GM18858 (cell line): ENCODE measurements around the gene FSTL4.

Experiments used
- ATAC-seq: cut with Tn5 transposase; IDR thresholded peaks from one replicate; pipeline ENCODE4 v1.9.1; 2021; ENCODE audit not compliant: unreplicated experiment

Gene FSTL4

DNA sequence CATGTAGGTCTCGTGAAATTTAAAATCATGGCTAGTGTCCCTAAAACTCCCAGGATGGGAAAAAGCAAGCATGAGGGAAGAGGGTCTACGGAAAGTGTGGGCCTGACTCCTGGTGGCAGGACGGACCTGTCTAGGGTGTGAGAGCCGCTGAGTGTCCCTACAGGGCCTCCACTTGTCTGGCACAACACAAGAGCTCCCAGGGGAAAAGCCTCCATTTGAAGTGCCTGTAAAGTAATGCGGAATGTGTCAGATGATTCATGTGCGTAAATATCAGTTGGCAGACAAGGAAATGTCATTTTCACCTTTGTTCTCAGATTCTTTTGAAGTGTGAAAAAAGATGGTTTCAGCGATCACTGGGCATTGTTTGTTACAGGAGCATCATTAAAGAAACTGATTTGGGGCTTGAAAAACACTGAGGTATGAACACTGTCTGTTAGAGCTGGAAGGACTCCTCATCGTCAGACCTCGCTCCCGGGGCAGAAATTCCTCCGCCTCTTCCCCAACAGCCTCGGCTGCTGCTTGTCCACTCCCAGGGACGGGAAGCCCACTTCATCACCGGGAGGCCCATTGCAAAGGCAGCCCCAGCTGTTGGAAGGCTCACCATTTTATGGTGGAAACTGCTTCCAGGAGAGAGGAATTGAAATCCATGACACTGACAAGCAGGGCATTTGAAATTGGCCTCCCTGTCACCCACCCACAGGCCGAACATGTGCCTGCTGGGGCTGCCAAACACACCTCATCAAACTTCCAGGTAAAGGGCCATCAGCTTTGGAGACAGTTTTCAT lies 240.8 kb downstream of the FSTL4 start:
- no peak for ATAC-seq

- ATAC-seq = no peak
Measured at GRCh38 chr5:133370904-133371303, 241.4 kb downstream of the FSTL4 start.

DNA sequence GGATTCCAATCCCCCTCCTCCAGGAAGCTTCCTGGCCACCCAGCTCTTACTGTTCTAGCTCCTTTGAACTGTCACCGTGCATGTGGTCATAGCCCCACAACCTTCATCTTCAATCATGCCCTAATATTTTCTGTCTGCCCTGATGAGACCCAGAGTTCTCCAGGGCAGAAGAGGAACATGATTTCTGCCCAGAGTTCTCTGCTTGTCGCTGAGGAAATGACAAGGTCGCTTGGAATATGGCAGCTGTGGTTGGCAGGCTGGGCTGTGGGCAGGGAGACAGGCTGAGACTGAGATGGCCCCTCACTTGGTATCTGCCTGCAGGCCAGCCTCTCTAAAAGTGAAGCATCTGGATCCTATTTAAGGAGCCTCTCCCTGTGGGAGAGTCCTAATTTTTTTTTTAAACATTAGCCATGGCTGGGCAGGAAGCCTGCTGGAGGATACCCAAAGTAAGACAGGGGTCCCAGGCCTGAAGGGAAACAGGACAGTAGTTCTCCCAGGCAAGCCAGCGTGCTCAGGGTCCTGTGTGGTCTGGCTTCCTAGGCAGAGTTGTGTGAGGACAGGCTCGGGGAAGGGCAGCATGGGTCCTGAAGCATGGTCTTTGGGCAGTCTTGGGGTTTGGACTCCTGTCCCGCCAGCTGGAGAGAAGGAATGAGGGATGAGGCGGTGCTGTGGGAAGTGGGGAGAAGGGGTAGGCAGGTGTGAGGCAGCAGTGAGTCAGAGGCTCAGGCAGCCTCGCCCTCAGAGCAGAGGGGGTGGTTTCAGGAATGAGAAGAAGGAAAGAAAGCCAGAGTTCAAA lies 242.1 kb downstream of the FSTL4 start:
- ATAC-seq = no peak

DNA sequence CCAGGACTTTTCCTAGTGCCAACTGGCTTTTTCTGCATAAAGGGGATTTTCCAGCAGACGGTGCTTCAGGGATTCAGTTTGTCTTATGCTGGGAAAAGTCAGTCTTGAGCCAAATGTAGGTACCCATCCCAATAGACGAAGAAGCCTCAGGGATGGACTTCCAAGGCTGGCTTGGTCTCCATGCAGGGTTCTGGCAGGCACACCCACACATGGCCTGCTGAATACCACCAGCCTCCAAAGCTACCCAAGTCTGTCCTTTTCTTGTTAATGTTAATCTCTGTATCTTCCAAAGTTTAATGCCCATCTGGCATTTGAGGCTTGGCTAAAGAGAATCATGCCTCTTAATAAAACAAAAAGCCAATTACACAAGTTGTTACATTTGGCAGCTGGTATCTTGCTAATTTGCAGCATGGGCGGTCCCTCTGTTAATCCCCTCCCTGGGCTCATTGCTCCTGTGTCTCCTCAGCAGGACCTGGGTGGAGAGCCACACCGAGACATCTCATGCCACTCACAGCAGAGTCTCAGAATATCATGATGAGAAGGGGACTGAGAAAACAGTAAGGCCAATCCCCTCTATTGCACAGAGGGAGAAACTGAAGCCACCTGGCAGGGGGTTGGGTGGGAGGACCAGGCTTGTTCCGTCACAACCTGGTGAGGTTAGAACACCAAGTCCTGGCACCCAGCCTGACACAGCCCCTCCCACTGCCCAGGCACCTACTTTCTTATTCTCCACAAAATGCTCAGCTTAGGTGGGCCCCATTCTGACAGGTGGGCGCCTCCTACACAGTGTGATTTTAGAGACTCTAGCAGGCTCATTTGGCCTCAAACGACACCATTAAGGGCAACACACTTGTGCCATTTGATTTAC lies 243.2 kb downstream of the FSTL4 start:
- ATAC-seq = no peak

GRCh38 chr5:133367984-133368383 lies 244.4 kb downstream of the FSTL4 start:
- no peak for ATAC-seq

- ATAC-seq = no peak
Measured at GRCh38 chr5:133367071-133367786, 245.1 kb downstream of the FSTL4 start.

DNA sequence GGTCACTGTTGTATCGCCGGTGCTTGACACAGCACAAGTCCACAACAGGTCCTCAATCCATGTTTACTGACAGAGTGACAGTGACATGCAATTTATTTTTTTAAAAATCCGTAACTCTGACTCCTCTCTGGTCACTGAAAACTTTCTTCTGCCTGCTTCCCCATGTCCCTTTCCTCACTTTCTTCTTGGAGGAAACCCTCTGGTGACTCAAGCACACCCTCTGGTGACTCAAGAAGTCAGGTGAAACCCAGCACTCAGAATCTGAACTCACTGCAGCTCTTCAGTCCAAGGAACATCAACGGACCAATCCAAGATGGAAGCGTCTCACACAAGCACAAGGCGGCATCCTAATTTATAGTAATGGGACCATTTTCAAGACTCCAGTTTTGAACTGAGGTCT lies 245.9 kb downstream of the FSTL4 start:
- no peak for ATAC-seq

GRCh38 chr5:133365738-133366137 lies 246.6 kb downstream of the FSTL4 start:
- ATAC-seq = no peak

DNA sequence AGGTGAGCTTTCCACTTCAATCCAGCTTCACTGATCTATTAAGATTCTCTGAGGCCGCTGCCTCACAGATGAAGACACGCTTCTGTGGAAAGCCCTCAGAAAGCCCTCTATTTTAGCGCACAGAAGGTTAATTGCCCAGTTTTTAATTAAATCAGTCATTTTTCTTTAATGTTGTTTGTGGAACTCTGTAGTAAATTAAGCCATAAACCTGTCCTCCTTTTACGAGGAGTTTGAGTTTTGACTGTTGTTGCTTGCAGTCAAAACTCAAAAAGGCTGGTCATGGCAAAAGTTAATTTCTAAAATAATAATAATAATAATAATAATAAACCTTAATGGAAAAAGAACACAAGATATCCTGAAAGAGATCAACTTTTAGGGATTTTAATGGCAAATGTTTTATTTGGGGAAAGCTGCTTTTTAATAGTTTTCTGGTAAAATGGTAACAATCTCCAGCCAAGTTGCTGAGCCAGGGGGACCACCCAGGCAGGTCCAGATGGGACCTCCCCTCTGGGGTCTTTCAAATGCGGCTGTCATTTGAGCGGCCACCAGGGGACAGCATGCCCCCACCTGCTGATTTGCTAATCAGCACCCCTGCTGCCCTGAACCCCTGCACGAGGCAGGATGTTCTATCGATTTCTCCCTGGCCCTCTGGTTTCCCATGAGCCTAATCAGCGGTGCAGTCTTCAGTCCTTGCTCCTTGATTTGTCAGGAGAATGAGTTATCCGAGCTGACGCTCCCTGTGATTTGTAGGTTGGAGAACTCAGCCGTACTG lies 247.2 kb downstream of the FSTL4 start:
- no peak for ATAC-seq

DNA sequence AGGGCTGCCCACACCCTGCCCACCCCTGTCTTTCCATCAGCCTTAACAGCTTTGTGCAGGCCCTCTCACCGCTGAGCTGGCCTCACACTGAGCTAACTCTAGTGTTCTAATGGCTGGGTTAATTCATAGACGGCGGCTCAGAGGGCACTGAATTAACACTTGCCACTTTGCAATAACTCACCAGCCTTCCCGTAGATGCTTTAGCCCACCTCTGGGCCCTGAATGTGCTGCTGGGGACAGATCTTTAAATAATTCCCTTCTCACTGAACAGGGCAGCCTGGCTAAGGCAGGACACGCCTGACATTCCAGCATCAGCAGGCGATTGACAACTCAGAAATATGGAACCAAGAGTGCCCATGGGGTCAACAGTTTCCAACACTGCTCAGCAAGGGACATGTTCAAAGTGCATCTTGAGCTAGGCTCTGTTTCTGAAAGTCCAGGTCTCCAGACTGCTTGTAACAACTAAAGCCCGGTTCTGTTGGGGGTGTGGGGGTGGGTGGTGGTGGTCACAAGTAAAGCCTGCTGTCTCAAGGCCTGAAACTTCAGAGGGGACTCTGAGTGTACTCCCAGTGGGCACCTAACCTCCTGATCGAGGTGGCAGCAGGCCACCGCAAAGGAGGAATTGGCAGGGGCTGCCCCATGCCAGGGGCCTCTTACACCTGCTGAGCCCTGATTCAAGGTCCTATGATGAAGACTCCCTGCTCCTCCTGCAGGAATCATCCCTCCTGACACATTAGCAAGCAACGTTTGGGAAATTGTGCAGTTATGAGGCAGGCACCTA lies 248.3 kb downstream of the FSTL4 start:
- ATAC-seq = no peak

DNA sequence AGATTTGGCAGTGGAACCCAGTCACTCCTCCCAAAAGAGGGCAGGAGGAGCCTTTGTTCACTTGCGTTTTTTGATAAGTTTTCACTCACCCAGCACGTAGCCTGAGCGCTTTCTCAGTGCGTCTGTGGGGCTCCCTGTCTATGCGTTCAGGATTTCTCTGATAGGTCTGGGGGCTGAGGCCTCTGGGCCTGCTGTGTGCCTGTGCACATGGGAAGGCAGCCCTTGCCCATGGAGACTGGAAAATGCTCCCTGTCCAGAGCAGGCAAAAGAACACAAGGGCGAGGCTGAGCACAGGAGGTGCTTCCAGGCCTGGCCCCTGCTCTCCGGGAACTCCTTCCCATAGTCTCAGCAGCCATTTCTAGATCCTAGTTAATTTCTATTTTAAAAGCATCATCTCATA lies 249.9 kb downstream of the FSTL4 start:
- ATAC-seq = no peak

GRCh38 chr5:133361922-133362321 lies 250.4 kb downstream of the FSTL4 start:
- ATAC-seq = no peak

DNA sequence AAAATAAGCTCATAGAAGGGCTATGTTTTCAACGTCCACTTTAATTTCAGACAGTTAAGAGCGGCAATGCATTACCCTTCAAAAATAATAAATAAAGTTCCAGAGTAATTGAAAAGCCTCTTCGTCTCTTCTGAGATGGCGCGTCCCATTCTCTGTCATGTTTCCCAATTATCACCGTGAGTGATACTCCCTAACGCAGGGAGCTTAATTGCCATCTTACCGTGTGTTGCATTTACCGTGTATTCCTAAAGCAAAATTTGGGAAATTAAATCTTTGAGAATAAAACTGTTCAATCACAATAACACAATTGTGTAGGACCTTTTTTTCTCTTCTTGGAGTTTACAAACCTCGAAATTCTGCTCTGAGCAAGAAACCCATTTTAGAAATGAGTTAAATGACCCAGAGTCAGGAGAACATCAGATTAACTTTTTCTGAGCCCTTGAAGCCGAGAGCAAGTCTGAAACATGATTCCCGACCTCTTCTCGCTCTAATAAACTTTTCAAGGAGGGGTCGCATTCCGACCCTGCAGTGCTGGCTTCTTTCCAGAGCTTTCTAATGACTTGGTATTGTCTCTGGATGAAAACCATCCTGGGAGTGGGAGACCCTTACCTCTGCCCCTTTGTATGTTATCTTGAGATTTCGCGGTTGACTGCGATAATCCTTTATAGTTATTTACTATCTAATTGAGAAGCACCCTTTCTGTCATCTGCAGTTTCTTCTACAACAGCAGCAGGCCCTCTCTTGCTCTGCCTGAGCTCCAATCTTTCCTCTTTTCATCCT lies 251.5 kb downstream of the FSTL4 start:
- no peak for ATAC-seq

- ATAC-seq = no peak
Measured at GRCh38 chr5:133359861-133360260, 252.5 kb downstream of the FSTL4 start.

DNA sequence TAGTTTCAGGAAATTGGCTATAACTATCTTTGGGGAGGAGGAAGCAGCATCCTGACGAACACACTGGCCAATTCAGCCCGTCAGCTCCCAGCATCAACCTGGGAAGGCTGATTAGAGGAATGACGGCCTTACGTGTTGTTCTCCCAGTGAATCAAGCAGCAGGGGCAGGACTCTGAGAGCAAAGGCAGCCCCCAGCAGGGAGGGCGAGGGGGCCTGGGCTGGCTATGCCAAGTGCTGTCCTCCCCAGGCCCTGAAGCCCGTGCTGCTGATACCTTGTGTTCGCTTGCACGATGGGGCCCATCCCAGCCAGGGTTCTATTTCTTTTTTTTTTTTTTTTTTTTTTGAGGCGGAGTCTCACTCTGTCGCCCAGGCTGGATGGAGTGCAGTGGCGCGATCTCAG lies 254.1 kb downstream of the FSTL4 start:
- ATAC-seq = no peak

GRCh38 chr5:133357758-133358157 lies 254.6 kb downstream of the FSTL4 start:
- no peak for ATAC-seq

DNA sequence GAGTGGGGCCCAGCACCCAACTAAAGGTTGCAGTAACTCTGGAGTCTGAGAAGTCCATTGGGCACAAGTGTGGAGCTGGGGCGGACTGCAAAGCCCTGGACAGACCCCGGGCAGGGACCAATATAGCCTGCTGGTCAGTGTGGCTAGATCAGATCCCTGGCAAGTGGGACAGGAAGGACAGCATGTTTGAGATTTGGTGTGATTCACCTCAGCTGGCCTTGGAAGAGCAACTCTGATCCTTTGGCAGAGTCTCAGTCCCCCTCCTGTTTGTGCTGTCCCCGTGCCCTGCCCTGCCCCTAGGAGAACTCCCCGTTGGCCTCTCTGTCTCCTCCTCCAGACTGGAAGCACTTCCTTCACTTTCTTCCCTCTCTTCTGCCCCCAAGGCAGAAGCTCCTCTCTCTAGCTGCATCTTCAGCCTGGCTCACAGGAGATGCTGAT lies 255.3 kb downstream of the FSTL4 start:
- ATAC-seq = no peak

- no peak for ATAC-seq
Measured at GRCh38 chr5:133356396-133356983, 255.9 kb downstream of the FSTL4 start.
